Calu3 (cell line): ENCODE measurements around the gene APBB1IP. TPM values are rescaled to one million over a fixed set of nuclear protein-coding genes. Genes with fewer than 3 reads are reported as not detected.

Experiments used
- BruUV-seq: library from RNA; stranded (reverse); fragments of 400-500 nt; replicated peaks from 2 replicates; lab custom pipeline; 2021; lab: Mats Ljungman, UMichigan
- CTCF ChIA-PET: fragments of 300-600 bp; sonication (Branson Sonifier 250); formaldehyde crosslinking; loops from one replicate; lab custom pipeline; 2022; ENCODE audit warnings: antibody characterized with exemption; lab: Charles Lee
- DNase-seq: peaks from one replicate; pipeline ENCODE4 v3.0.0; 2022
- H3K27ac Mint-ChIP-seq: one replicate; pipeline ENCODE4 v1.8.0; 2022; ENCODE audit warnings: mixed read lengths; ENCODE audit not compliant: unreplicated experiment
- H3K27me3 Mint-ChIP-seq: one replicate; pipeline ENCODE4 v1.8.0; 2022; ENCODE audit warnings: mixed read lengths; ENCODE audit not compliant: unreplicated experiment
- H3K36me3 Mint-ChIP-seq: one replicate; pipeline ENCODE4 v1.8.0; 2022; ENCODE audit warnings: mild to moderate bottlenecking, moderate library complexity, mixed read lengths; ENCODE audit not compliant: insufficient read depth, unreplicated experiment
- H3K4me1 Mint-ChIP-seq: one replicate; pipeline ENCODE4 v1.8.0; 2022; ENCODE audit warnings: mild to moderate bottlenecking, low read depth, mixed read lengths; ENCODE audit not compliant: unreplicated experiment
- H3K4me3 Mint-ChIP-seq: one replicate; pipeline ENCODE4 v1.8.0; 2022; ENCODE audit warnings: mild to moderate bottlenecking, low read depth, moderate library complexity, mixed read lengths; ENCODE audit not compliant: unreplicated experiment
- H3K9me3 Mint-ChIP-seq: one replicate; pipeline ENCODE4 v1.8.0; 2022; ENCODE audit warnings: low read depth, mixed read lengths; ENCODE audit not compliant: unreplicated experiment
- intact Hi-C: fragments of 100-400 bp; cut with micrococcal nuclease; formaldehyde crosslinking; loops from one replicate; pipeline ENCODE4 v1.10.0; 2022; ENCODE audit not compliant: unreplicated experiment
- total RNA-seq: library from RNA; stranded (reverse); gene quantifications from 2 replicates; pipeline ENCODE4 v1.2.3, GENCODE V29; 2022
- TF ChIP-seq, protein P1 (sequence below): fragments of 200-600 bp; IDR thresholded peaks from one replicate; pipeline ENCODE4 v1.8.0; 2022; ENCODE audit warnings: antibody characterized with exemption; ENCODE audit not compliant: unreplicated experiment

Gene APBB1IP
- total RNA-seq, 1 experiment from 2014 or later: 1.5 TPM

- intact Hi-C loops: no loop called here
- Mint-ChIP-seq H3K4me1 (peaks cover 42% of the 10 kb centered on the region), H3K4me3 (no peak overlapping the region), H3K9me3 (no peaks in the 10 kb centered on the region), H3K36me3 (peaks cover 6% of the 10 kb centered on the region), H3K27ac (peak overlapping the region; percentile 50), H3K27me3 (no peaks in the 10 kb centered on the region)
- BruUV-seq: no TSS peak
- CTCF ChIA-PET: interaction anchor here (0.7 kb wide), 1 partner anchor 482 kb away, joined by 3 read pairs; no protein-coding TSS in a partner anchor
- DNase-seq: no peak
- TF ChIP-seq, protein P1, sequence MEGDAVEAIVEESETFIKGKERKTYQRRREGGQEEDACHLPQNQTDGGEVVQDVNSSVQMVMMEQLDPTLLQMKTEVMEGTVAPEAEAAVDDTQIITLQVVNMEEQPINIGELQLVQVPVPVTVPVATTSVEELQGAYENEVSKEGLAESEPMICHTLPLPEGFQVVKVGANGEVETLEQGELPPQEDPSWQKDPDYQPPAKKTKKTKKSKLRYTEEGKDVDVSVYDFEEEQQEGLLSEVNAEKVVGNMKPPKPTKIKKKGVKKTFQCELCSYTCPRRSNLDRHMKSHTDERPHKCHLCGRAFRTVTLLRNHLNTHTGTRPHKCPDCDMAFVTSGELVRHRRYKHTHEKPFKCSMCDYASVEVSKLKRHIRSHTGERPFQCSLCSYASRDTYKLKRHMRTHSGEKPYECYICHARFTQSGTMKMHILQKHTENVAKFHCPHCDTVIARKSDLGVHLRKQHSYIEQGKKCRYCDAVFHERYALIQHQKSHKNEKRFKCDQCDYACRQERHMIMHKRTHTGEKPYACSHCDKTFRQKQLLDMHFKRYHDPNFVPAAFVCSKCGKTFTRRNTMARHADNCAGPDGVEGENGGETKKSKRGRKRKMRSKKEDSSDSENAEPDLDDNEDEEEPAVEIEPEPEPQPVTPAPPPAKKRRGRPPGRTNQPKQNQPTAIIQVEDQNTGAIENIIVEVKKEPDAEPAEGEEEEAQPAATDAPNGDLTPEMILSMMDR: no peak
Measured at GRCh38 chr10:26483554-26483953, 45.4 kb downstream of the APBB1IP start.

GRCh38 chr10:26485150-26485941 is 47.2 kb downstream of the APBB1IP start:
- peak overlapping the region; percentile 96 for H3K27ac Mint-ChIP-seq

DNA sequence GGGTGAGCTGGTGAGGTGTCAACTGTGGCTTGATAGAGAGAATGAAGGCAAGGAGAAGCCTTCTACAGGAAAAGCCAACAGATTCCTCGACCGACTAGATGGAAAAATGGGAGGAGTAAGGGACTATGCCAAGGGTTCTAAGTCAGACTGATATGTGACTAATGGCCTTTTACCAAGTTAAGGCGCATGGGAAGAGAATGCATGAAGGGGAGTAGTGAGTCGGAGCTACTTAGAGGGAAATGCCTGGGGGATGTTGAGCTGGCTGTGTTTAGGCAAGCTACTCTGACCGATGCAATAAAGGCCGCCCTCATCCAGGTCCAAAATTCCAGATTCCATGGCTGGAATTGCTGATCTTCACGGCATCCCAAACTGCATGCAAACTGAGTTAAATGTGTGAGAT is 48.2 kb downstream of the APBB1IP start:
- peak overlapping the region; percentile 96 for H3K27ac Mint-ChIP-seq
- DNase-seq: no peak

More at GRCh38 chr10:26485150-26485941, 47.2 kb downstream of the APBB1IP start:
- H3K9me3 Mint-ChIP-seq: no peaks in the 10 kb centered on the region
- BruUV-seq: no TSS peak
- H3K4me3 Mint-ChIP-seq: no peak overlapping the region
- intact Hi-C loops: loop anchor here (5.0 kb wide), 1 partner anchor 118 kb away; no protein-coding TSS in a partner anchor
- H3K36me3 Mint-ChIP-seq: peaks cover 6% of the 10 kb centered on the region
- DNase-seq: no peak
- TF ChIP-seq, protein P1: no peak
- H3K27me3 Mint-ChIP-seq: no peaks in the 10 kb centered on the region
- CTCF ChIA-PET: interaction anchor here (0.6 kb wide), 1 partner anchor 9 kb away, joined by 4 read pairs; no protein-coding TSS in a partner anchor
- peaks cover 56% of the 10 kb centered on the region for H3K4me1 Mint-ChIP-seq

More for the DNA sequence above, 48.2 kb downstream of the APBB1IP start:
- no peaks in the 10 kb centered on the region for H3K27me3 Mint-ChIP-seq
- no peak overlapping the region for H3K4me3 Mint-ChIP-seq
- intact Hi-C loops: loop anchor here (5.0 kb wide), 1 partner anchor 119 kb away; no protein-coding TSS in a partner anchor
- H3K4me1 Mint-ChIP-seq: peaks cover 56% of the 10 kb centered on the region
- CTCF ChIA-PET: interaction anchor here (0.6 to 0.8 kb wide), 3 partner anchors 8 to 1420 kb away, joined by 3 to 4 read pairs (median 3); no protein-coding TSS in a partner anchor
- TF ChIP-seq, protein P1: no peak
- H3K36me3 Mint-ChIP-seq: peaks cover 6% of the 10 kb centered on the region
- H3K9me3 Mint-ChIP-seq: no peaks in the 10 kb centered on the region
- no TSS peak for BruUV-seq
